Left ventricle myocardium inferior (tissue), 1 donor: Measurements from ENCODE around the gene RMP24.
"Not testable (repeated sequence)": the region's sequence is repeated elsewhere in the genome, so short reads cannot be mapped to it uniquely, and the experiment has no call there.

Experiments used
- DNase-seq: peaks from one replicate; pipeline ENCODE4 v3.0.0-alpha.2; 2020
- H3K27ac ChIP-seq: fragments of 200-600 bp; replicated peaks from 2 replicates; pipeline ENCODE4 v1.8.0; 2021
- H3K27me3 ChIP-seq: fragments of 200-600 bp; 2 replicates; pipeline ENCODE4 v1.8.0; 2021; ENCODE audit warnings: low read depth
- H3K36me3 ChIP-seq: fragments of 200-600 bp; 2 replicates; pipeline ENCODE4 v1.8.0; 2021
- H3K4me1 ChIP-seq: fragments of 200-600 bp; 2 replicates; pipeline ENCODE4 v1.8.0; 2021
- H3K4me3 ChIP-seq: fragments of 200-600 bp; 2 replicates; pipeline ENCODE4 v1.8.0; 2021; ENCODE audit warnings: mild to moderate bottlenecking, moderate library complexity
- H3K9me3 ChIP-seq: fragments of 200-600 bp; replicated peaks from 2 replicates; pipeline ENCODE4 v1.8.0; 2021
- intact Hi-C: fragments of 100-400 bp; cut with micrococcal nuclease; formaldehyde crosslinking; loops from one replicate; pipeline ENCODE4 v1.11.0; 2022
- TF ChIP-seq, protein P1 (sequence below): fragments of 200-600 bp; IDR thresholded peaks from 2 replicates; pipeline ENCODE4 v1.8.0; 2021; ENCODE audit warnings: antibody characterized with exemption, mild to moderate bottlenecking, borderline replicate concordance
- donor health status: DM: no; HTN: yes; CAD: no; lungs with severe emphysema.

RMP24 gene

DNA sequence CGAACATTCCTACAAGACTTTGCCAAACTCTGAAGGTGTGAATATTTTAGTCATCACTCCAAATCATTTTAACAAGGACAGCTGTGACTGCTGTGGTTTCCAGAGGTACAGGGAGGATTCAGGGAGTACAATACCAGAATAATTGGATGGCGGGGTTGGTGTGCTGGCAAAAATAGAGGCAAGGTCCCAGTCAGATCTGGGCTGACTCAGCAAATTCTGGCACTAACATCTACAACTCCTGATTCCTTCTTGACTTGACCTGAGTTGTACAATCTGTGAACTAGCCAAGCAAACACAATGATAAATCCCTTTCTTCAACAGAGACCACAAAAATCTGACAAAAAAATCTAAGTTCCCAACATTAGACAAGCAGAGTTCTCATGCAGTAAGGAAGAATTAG, 40.4 kb downstream of the RMP24 start:
- no peaks in the 10 kb centered on the region for H3K9me3 ChIP-seq
- TF ChIP-seq, protein P1, sequence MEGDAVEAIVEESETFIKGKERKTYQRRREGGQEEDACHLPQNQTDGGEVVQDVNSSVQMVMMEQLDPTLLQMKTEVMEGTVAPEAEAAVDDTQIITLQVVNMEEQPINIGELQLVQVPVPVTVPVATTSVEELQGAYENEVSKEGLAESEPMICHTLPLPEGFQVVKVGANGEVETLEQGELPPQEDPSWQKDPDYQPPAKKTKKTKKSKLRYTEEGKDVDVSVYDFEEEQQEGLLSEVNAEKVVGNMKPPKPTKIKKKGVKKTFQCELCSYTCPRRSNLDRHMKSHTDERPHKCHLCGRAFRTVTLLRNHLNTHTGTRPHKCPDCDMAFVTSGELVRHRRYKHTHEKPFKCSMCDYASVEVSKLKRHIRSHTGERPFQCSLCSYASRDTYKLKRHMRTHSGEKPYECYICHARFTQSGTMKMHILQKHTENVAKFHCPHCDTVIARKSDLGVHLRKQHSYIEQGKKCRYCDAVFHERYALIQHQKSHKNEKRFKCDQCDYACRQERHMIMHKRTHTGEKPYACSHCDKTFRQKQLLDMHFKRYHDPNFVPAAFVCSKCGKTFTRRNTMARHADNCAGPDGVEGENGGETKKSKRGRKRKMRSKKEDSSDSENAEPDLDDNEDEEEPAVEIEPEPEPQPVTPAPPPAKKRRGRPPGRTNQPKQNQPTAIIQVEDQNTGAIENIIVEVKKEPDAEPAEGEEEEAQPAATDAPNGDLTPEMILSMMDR = no peak
- no peaks in the 10 kb centered on the region for H3K36me3 ChIP-seq
- H3K27ac ChIP-seq = no peak overlapping the region
- H3K4me3 ChIP-seq = no peak overlapping the region
- H3K4me1 ChIP-seq = peaks cover 6% of the 10 kb centered on the region
- intact Hi-C loops = no loop called here
- H3K27me3 ChIP-seq = no peaks in the 10 kb centered on the region
- no peak for DNase-seq

DNA sequence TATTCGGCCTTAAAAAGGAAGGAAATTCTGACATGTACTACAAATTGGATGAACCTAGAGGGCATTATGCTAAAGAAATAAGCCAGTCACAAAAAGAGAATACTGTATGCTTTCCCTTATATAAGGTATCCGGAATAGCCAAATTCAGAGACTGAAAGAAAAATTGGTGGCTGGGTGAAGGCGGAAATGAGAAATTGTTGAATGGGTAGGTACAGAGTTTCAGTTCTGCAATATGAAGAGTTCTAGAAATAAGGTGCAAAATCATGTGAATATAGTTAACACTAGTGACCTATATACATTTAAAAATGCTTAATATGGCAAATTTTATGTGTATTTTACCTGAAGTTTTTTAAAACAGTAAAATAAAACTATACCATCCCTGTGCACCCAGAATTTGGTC, 43.1 kb downstream of the RMP24 start:
- no peak for DNase-seq
- intact Hi-C loops = loop anchor here (2.0 kb wide), 1 partner anchor 269 kb away; no protein-coding TSS in a partner anchor
- TF ChIP-seq, protein P1 = no peak
- H3K9me3 ChIP-seq = no peaks in the 10 kb centered on the region
- no peak overlapping the region for H3K27ac ChIP-seq
- H3K27me3 ChIP-seq = no peaks in the 10 kb centered on the region
- no peak overlapping the region for H3K4me3 ChIP-seq
- no peaks in the 10 kb centered on the region for H3K36me3 ChIP-seq
- peaks cover 6% of the 10 kb centered on the region for H3K4me1 ChIP-seq

DNA sequence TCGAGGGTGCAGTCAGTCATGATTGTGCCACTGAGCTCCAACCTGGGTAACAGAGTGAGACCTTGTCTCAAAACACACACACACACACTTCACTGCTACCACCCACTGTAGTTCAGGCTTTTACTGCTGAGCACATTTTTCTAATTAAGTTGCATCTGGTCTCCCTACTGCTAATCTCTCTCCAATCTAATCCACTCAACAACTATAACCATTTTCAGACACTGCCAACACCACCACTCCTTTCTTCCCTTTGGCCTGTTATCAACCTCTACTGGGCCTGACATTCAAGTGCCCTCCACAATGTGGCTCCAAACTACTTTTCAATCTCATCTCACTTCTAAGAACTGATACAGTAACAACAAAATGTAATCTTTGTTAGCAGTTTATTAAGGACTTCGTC, 44.8 kb downstream of the RMP24 start:
- TF ChIP-seq, protein P1 = no peak
- no peak overlapping the region for H3K4me3 ChIP-seq
- intact Hi-C loops = loop anchor here (2.0 kb wide), 1 partner anchor 268 kb away; no protein-coding TSS in a partner anchor

DNA sequence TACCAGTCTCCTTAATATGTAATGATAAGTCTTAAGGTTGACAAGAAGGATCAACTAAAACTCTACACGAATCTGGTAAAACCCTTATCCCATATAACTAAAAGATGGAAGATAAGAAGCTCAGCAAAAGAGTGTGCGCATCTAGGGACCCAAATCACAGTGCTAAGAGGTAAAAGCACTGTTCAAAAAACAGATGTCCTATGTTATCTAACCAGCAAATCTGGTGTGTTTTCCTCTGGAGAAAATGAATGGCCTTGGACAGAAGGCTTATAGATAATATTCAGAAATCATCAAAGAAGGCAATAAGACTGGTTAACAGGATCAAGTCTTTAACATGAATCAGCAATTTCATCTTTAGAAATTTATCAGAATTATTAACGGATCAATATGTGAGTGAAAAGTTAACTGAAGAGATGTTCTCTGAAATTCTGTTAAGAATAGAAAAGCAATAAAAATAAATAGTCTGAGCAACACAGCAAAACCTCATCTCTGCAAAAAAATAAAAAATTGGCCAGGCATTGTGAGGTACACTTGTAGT, 47.8 kb downstream of the RMP24 start:
- intact Hi-C loops = no loop called here
- TF ChIP-seq, protein P1 = no peak
- no peak overlapping the region for H3K4me3 ChIP-seq
- no peaks in the 10 kb centered on the region for H3K9me3 ChIP-seq
- H3K4me1 ChIP-seq = peaks cover 6% of the 10 kb centered on the region
- DNase-seq = no peak
- H3K27ac ChIP-seq = no peak overlapping the region
- peaks cover 3% of the 10 kb centered on the region for H3K36me3 ChIP-seq
- no peaks in the 10 kb centered on the region for H3K27me3 ChIP-seq

More for the DNA sequence above, 44.8 kb downstream of the RMP24 start:
- Histone ChIP-seq H3K36me3 (no peaks in the 10 kb centered on the region), H3K27me3 (no peaks in the 10 kb centered on the region), H3K9me3 (no peaks in the 10 kb centered on the region), H3K27ac (no peak overlapping the region), H3K4me1 (peaks cover 6% of the 10 kb centered on the region)
- DNase-seq = no peak

DNA sequence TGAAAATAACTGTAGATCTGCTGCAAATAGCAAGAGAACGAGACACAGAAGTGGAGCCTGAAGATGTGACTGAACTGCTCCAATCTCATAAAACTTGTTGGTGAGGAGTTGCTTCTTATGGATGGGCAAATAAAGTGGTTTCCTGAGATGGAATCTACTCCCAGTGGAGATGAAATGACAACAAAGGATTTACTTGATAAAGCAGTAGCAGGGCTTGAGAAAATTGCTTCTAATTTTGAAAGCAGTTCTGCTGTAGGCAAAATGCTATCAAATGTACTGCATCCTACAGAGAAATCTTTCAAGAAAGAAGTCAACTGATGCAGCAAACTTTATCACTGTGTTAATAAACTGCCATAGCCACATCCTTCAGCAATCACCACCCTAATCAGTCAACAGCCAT, 50.9 kb downstream of the RMP24 start:
- no peaks in the 10 kb centered on the region for H3K4me1 ChIP-seq
- no peaks in the 10 kb centered on the region for H3K27me3 ChIP-seq
- TF ChIP-seq, protein P1 = no peak
- intact Hi-C loops = no loop called here
- H3K27ac ChIP-seq = no peak overlapping the region
- DNase-seq = no peak
- H3K9me3 ChIP-seq = no peaks in the 10 kb centered on the region
- H3K4me3 ChIP-seq = no peak overlapping the region
- H3K36me3 ChIP-seq = peaks cover 25% of the 10 kb centered on the region

DNA sequence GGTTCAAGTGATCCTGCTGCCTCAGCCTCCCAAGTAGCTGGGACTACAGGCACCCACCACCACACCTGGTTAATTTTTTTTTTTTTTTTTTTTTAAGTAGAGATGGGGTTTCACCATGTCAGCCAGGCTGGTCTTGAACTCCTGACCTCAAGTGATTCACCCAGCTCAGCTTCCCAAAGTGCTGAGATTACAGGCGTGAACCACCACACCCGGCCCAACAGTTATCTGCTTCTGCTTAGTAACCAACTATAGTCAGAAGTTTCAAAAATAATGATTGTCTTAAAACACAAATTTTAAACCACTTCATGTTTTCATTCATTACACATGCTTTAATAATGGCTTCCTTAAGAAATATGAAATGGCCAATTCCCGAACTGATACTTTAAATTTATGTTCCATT, 51.8 kb downstream of the RMP24 start:
- H3K4me1 ChIP-seq, H3K27ac ChIP-seq, intact Hi-C loops, DNase-seq, H3K9me3 ChIP-seq, H3K27me3 ChIP-seq, H3K4me3 ChIP-seq: not testable (repeated sequence)
- H3K36me3 ChIP-seq = peaks cover 34% of the 10 kb centered on the region
